ENCODE data around the gene CPEB2.

GRCh38 chr4:15118292-15118691 lies 116.0 kb downstream of the CPEB2 start:
- TF ChIP-seq CTCF (IDR thresholded peaks at IDR 0.05) (no peak), POLR2AphosphoS5 (IDR thresholded peaks at IDR 0.05) (no peak)

Measured in transverse colon (tissue), 4 donors.